ENCODE data around the gene TMTC1. TPM values are rescaled to one million over a fixed set of nuclear protein-coding genes. Genes with fewer than 3 reads are reported as not detected.

TMTC1 gene
- total and polyA plus RNA-seq, 9 of the 15 experiments (the other 6 are each of a cell fraction or from before 2014, with no cell fraction given): under 0.01 to 0.18 (median 0.06) TPM; not detected in 2

GRCh38 chr12:29543036-29543435 is 240.7 kb downstream of the TMTC1 start:
- CTCF ChIA-PET (ENCODE audit: low intra/inter-chr PET ratio): no interaction called here

More at GRCh38 chr12:29543036-29543435, 240.7 kb downstream of the TMTC1 start:
- DNase-seq (ENCODE audit: extremely low read depth in 1 of 4, low spot score in 3 of 4): no peak
- H3K27ac ChIP-seq (ENCODE audit: extremely low read depth, low read depth, low read length): no peak overlapping the region
- WGBS (ENCODE audit: insufficient coverage, low coverage, missing lambda C conversion rate): 0% methylated on average over 4 of the region's 4 CpGs
- H3K79me2 ChIP-seq (ENCODE audit: control insufficient read depth, insufficient read depth, low read length): no peaks in the 10 kb centered on the region
- no peaks in the 10 kb centered on the region for H3K9me1 ChIP-seq (ENCODE audit: control insufficient read depth, insufficient read depth, low read length)
- no peak overlapping the region for H3K9ac ChIP-seq (ENCODE audit: insufficient read depth in 1 of 2, low read depth in 2 of 2, low read length in 2 of 2)
- FAIRE-seq: no peak
- TF ChIP-seq KAT7 (CRISPR knock-in tag; IDR thresholded peaks at IDR 0.05; ENCODE audit: borderline replicate concordance) (no peak), TAF15 (IDR thresholded peaks at IDR 0.05; ENCODE audit: low read depth, low read length) (no peak), SOX6 (IDR thresholded peaks at IDR 0.05) (no peak), NCOR1 (IDR thresholded peaks at IDR 0.05) (no peak), POLR3G (IDR thresholded peaks at IDR 0.05; ENCODE audit: extremely low read depth, insufficient read length, insufficient replicate concordance) (no peak), ELF4 (CRISPR knock-in tag; IDR thresholded peaks at IDR 0.05) (no peak), ELK1 (CRISPR knock-in tag; IDR thresholded peaks at IDR 0.05) (no peak), ZNF830 (CRISPR knock-in tag; IDR thresholded peaks at IDR 0.05) (no peak), PHF20 (IDR thresholded peaks at IDR 0.05; ENCODE audit: partially characterized antibody) (no peak), POLR2AphosphoS5 (IDR thresholded peaks at IDR 0.05; ENCODE audit: control insufficient read depth, insufficient read depth, low read depth, low read length) (no peak)
- intact Hi-C loops (cut with micrococcal nuclease): no loop called here
- no peak overlapping the region for H3K4me2 ChIP-seq (ENCODE audit: insufficient read depth, low read length)
- in situ Hi-C loops (cut with MboI): loop anchor here (25.0 kb wide), 1 partner anchor 1694 kb away; no protein-coding TSS in a partner anchor
- H3K27me3 ChIP-seq (ENCODE audit: control insufficient read depth in 2 of 2, insufficient read depth in 2 of 2, low read length in 2 of 2): no peaks in the 10 kb centered on the region
- no peaks in the 10 kb centered on the region for H3K4me1 ChIP-seq (replicated peaks in 1 of 2; ENCODE audit: control insufficient read depth in 2 of 2, insufficient read depth in 2 of 2, low read length in 2 of 2)
- no peaks in the 10 kb centered on the region for H3K36me3 ChIP-seq (ENCODE audit: control insufficient read depth, insufficient read depth, low read length)
- no peaks in the 10 kb centered on the region for H3K9me3 ChIP-seq (replicated peaks; ENCODE audit: control insufficient read depth, insufficient read depth, low read depth, low read length)
- H4K20me1 ChIP-seq (replicated peaks; ENCODE audit: control insufficient read depth, insufficient read depth, low read length): no peaks in the 10 kb centered on the region
- BruUV-seq (replicated peaks): no TSS peak
- no peak for ATAC-seq
- POLR2A ChIA-PET: no interaction called here
- no peak overlapping the region for H2AFZ ChIP-seq (ENCODE audit: low read depth, low read length)
- no peak overlapping the region for H3K4me3 ChIP-seq

Measured in K562 (cell line).